ENCODE data around the gene SERPINA5.
"Not testable (repeated sequence)": the region's sequence is repeated elsewhere in the genome, so short reads cannot be mapped to it uniquely, and the experiment has no call there.

SERPINA5 gene

GRCh38 chr14:94577472-94577871, 3.8 kb upstream of the SERPINA5 start:
- not testable (repeated sequence) for DNase-seq

DNA sequence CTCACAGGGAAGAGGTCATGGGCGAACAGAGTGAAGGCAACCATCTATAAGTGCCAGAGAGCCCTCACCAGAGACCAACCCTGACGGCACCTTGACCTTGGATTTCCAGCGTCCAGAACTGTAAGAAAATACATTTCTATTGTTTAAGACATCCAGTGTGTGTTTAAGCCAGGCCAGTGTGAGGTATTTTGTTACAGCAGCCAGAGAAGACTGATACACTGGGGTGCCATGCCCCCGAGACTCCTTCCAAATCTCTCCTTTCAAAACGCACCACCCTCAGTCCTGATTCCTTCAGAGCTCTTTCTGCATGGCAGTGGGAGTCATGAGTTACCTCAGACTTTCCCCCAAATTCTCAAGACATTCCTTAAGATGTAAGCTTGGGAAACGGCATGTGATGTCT, 2.5 kb upstream of the SERPINA5 start:
- no peak for DNase-seq

GRCh38 chr14:94582199-94582750, 1.0 kb downstream of the SERPINA5 start:
- DNase-seq: no peak

DNA sequence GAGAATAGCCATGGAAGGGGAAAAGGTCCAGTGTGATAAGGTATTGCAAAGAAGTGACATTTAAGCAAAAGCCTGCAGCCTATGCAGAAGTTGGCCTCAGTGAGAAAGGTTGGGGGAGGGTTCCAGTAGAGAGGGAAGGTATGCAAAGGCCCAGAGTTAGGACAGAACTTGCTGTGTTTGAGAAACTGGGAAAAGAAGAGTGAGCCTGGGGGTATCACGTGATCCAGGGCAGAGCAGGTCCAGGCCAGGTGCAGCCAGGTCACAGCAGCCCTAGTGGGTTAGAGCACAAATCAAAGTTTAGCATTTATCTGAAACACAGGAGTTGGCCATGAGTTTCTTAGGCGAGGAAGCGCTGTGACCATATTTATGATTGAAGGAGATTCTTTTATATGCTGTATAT, 1.6 kb downstream of the SERPINA5 start:
- no peak for DNase-seq

- DNase-seq: no peak
These were observed 2.3 kb downstream of the SERPINA5 start for GRCh38 chr14:94583557-94583956.

- no peak for DNase-seq
These were observed 3.5 kb downstream of the SERPINA5 start for GRCh38 chr14:94584591-94585280.

DNA sequence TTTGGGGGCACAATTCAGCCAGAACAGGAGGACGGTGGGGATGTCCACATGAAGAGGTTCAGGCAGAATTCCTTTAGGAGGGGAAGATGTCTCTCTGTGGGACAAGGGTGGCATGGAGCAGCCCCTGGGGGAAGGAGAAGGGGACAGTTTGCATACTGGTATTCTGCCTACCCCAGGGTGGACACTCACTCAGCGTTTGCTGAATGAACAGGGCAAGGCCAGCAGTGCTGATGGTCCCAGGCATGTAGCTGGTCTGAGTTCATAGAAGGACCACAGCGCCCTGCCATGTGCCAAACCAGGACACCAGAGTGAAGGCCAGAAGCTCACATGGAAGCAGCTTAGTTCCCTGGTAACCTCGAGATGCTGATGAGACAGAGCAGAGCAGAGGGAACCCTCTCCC, 5.4 kb downstream of the SERPINA5 start:
- DNase-seq: no peak

GRCh38 chr14:94588311-94588710, 7.1 kb downstream of the SERPINA5 start:
- no peak for DNase-seq

DNA sequence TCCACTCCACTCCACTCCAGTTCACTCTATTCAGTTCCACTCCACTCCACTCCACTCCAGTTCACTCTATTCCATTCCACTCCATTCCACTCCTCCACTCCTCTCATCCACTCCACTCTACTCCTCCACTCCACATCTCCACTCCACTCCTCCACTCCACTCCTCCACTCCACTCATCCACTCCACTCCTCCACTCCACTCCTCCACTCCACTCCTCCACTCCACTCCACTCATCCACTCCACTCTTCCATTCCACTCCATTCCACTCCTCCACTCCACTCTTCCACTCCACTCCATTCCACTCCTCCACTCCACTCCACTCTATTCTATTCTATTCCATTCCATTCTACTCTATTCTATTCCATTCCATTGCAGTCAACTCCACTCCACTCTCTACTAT, 9.8 kb downstream of the SERPINA5 start:
- DNase-seq: no peak

DNA sequence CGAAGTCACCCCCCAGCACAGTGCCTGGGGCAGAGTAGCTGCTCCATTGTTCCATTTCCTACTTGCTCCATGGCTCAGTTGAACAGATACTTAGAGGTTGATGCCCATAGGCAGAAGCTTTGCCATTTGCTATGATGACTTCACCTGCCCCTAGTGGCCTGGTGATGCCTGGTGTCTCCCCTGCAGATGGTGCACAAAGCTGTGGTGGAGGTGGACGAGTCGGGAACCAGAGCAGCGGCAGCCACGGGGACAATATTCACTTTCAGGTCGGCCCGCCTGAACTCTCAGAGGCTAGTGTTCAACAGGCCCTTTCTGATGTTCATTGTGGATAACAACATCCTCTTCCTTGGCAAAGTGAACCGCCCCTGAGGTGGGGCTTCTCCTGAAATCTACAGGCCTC, 10.6 kb downstream of the SERPINA5 start:
- DNase-seq: no peak

- no peak for DNase-seq
These were observed 11.2 kb downstream of the SERPINA5 start for GRCh38 chr14:94592457-94592856.

DNA sequence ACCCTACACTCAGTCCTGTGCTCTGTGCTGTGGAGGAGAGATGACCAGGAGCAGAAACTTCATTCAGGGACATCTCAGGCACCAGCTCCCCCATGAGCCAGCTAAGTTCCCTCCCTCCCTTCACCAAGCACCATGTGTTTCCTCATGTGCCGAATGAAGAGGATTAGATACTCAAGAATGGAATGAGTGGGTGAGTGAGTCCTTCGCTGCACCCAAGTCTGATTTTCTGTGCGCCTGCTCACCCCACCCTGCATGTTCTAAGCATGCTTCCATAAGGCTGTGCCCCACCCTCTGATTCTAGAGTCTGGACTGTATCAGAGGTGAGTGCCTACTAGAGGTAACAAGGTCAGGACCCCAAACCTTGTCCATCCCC, 12.1 kb downstream of the SERPINA5 start:
- DNase-seq: no peak

DNA sequence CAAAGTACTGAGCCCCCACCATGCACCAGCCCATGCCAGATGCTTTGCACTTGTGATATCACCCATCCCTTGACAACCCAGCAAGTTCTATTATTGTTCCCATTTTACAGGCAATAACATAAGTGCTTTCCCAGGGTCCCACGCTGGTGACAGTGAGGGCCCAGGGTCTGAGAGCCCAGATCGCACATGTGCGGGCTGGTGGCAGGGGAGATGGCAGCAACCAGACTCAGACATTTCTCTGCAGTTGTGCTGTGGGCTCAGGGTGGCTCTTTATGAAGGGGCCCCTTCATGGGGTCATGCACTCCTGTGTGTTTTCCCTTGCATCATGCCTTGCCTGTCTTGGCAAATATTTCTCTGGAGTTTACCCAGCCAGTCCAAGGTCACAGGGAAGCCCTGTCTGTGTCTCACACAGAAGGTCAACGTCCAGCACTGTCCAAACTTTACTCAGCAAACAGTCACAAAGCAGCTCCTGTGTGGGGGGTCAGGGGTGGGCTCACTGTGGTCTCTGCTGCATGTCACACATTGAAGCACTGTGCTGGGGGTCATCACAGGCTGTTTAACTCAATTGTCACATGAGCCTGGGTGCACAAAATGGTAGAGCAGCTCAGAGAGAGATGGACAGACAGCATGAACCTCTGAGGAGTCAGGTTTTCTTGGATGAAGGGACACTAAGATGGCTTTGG, 12.7 kb downstream of the SERPINA5 start:
- DNase-seq: no peak

GRCh38 chr14:94594441-94594840, 13.2 kb downstream of the SERPINA5 start:
- no peak for DNase-seq

DNA sequence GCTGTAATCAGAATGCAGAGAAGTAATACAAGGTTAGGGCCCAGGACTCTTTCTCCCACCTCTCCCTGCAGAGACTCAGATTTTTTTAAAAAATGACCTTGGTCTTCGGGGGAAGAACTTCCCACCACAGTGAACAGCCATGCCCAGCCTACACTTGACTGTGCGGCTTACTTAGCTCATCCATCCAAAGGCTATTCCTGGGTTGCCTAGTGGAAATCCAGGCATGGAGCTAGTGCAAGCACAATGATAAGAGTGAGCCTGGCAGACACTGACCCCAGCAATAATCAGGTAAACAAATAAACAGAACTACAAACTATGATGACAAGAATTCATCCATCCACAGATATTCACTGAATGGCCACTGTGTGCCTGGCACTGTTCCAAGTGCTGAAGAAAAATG, 14.7 kb downstream of the SERPINA5 start:
- no peak for DNase-seq

- no peak for DNase-seq
These were observed 15.1 kb downstream of the SERPINA5 start for GRCh38 chr14:94596361-94596760.

- no peak for DNase-seq
These were observed 16.6 kb downstream of the SERPINA5 start for GRCh38 chr14:94597788-94598187.

DNA sequence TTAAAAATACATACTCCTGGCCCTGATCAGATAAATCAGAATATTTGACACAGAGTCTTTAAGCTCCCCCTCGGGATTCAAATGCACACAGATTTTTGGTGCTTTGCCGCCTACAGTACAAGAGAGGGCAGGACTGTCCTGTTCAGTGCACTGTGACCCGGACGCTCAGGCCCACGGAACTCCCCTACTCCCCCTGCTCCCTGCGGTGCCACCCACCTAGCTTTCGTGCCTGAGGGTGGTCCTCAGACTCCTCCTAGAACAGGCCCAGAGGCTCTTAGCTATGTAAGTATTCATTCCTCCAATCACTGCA, 17.2 kb downstream of the SERPINA5 start:
- DNase-seq: no peak

DNA sequence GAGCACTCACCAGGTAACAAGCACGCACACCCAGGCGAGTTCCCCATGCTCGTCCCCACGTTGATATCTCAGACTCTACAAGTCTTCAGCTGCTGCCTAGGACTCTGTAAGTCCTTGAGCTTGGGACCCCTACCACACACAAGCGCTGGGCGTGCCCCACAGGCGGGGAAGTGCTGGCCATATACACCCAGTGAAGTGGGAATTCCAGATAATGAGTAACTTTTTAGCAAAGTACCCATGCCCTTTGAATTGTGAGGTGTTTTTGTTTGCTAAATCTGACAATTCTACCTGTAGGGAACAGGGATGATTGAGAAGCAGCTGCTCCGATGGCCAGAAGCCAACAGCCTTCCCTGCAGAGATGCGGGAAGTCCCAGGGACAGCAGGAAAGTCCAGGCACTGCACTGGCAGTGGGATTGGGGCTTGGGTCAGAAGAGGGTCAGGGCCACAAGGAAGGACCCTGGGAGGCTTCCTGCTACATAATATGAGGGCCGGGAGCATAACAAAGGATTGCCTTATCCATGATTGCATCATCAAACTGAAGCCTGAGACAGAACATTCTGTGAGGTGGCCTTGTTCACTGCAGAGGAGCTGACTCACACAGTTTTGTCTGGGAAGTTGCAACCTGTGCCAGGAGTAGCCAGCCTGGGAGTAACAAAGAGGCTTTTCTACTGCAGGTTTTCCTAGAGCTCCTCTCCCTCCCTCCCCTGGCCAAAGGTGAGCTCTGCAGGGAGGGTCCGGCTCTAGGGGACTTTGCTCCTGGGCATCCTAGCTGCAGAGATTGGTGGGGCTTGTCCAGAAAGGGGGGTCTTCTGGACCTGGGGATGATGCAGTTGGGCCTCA, 17.8 kb downstream of the SERPINA5 start:
- DNase-seq: no peak

GRCh38 chr14:94599656-94600004, 18.4 kb downstream of the SERPINA5 start:
- no peak for DNase-seq

DNA sequence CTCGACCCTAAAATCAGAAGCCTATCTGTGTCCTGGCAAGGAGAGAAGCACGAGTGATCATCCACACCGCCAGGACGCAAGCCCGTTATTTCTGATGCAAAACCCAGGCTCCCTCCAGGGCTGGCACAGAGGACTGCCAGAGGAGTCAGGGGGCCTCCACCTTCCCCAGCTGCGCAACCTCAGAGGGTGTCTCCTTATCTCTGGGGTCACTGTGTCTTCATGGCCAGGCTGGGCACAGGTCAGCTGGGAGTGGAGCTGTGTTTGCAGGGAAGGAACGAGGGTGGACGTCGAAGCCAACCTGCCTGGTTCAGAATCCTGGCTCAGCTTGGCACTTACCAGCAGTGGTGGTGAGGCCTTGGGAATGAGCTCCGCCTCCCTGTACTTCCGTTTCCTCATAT, 18.9 kb downstream of the SERPINA5 start:
- no peak for DNase-seq

DNA sequence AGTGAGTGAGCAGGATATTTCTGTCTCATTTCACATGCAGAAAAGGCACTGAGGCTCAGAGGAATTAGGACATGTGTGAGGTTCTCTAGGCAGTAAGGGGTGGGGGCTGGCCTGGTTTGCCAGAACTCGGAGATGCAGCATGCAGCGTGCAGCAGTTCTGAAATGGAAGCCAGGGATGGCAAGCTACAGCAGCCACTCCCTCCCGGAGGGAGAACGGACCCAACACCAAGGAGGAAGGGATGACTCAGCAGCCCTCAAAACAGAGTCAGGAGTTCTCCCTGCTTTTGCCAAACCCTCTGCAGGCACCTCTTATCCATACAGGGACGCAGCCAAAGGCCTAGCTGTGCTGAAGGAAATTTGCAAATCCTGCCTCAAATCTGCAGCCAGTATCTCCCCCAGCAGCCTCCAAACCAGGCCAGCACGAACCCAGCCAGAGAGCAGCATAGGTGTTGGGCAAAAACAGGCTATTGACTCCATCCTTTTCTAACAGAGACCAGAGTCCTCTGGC, 20.7 kb downstream of the SERPINA5 start:
- no peak for DNase-seq

- DNase-seq: no peak
These were observed 21.5 kb downstream of the SERPINA5 start for GRCh38 chr14:94602722-94603121.

GRCh38 chr14:94605361-94605760, 24.1 kb downstream of the SERPINA5 start:
- DNase-seq: no peak
